ENCODE results near the gene DGKI. TPM values are rescaled to one million over a fixed set of nuclear protein-coding genes. Genes with fewer than 3 reads are reported as not detected.

DGKI gene
- total RNA-seq, 1 experiment from 2014 or later = 4.0 TPM

DNA sequence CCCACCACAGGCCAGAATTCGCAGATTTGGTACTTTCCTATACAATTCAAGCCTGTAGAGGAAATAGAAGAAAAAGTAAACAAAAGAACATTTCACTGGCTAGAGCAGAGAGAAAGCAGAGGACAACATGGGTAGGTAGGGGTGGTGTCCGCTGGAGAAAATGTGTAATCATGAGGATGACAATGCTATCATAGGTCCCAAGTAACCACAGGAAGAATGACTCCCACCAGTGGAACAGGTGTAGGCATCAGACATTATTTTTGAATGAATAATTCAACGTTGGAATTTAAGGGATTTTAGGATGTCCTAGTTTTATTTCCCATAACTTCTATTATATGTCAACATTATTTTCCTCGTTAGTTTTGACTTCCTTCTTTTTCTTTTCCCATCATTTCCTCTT lies 248.9 kb downstream of the DGKI start:
- DNase-seq (ENCODE audit: low read depth) = no peak

DNA sequence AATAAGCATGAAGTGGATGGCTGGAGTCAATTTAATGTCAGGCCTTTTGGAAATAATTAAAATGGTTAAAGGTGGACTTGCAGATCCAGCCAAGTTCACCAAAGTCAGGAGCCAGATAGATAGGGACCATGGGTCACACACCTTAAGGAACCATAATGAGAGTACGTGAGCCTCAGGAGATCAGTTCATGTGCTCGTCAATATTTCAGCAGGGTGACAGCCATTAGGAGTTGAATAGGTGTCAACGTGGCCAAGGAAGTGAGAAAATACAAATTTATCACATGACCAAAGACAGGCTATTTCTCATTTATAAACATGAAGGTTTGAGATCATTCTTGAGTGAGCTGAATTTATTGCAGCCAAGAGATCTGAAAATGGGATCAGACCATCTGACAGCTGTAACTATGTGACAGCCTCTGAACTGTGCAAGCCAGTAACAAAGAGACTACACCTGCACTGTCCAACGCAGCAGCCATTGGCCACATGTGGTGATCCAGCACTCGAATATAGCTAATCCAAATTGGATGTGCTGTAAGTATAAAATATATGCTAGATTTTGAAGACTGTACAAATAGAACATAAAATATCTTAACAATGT lies 253.6 kb downstream of the DGKI start:
- DNase-seq (ENCODE audit: low read depth) = no peak

DNA sequence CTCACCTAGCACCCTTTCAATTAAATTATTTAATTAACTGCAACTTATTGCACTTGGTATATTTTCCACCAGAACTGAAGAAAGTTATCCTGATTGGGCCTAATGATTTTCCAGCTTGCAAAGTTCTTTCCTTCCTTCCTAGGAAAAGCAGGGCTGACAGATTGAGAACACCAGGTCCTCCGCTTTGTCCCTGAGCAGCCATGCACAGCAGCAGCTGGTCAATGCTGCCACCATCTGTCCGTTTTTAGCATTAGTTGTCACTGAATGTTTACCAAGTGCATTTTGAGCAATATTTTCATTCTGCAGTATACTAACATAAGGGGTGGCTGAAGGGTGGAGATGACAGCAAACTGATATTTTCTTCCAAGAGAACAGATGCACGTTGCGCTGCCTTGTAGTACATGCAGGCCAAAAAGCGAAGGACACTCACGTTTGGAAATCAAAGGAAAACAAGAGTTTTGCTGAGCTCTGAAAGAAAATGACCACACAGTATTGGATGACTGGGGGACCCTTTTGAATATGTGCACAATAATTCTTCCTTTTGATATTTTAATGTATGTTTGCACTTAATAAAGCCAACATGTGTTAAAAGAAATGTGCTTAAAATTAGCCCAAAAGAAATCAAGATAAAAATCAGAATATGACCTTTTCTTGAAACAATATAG lies 254.4 kb downstream of the DGKI start:
- DNase-seq (ENCODE audit: low read depth) = peak; percentile 75

DNA sequence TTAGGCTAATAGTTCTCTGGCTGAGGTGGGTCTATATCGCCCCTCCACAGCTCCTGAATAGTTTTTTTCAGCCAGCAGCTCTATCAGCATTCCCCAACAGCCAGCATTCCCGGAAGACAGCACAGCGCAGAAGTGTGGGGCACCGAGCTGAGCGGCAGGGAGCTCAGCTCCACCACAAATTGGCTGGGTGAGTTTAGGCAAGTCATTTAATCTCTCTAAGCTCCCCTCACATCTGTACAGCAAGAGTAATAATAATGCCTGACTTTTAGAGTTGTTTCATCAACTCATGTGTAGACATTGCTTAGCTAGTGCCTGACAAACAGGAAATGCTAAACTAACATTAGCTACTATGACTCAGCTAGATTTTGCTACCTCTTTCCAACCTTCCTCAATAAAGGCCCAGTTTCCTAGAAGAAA lies 255.3 kb downstream of the DGKI start:
- DNase-seq (ENCODE audit: low read depth) = peak; percentile 55

DNA sequence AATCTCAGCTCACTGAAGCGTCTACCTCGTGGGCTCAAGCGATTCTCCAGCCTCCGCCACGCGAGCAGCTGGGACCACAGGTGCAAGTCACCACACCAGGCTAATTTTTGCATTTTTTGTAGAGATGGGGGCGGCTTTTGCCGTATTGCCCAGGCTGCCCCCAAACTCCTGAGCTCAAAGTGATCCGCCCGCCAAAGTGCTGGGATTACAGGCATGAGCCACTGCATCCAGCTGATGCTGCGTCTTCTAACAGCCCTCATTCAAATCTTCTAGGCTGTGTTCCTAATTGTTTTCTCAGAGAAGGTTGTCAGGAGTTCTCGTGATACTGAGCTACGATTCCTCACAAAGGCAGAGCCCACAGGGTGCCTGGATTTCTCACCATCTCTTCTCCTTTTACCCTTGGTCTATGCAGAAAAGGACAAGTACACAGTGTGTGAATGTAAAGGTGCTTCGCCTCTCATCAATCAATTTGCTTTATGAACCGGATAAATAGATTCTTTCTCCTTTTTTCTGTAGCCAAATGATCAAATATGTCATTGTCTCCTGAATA lies 255.9 kb downstream of the DGKI start:
- no peak for DNase-seq (ENCODE audit: low read depth)

DNA sequence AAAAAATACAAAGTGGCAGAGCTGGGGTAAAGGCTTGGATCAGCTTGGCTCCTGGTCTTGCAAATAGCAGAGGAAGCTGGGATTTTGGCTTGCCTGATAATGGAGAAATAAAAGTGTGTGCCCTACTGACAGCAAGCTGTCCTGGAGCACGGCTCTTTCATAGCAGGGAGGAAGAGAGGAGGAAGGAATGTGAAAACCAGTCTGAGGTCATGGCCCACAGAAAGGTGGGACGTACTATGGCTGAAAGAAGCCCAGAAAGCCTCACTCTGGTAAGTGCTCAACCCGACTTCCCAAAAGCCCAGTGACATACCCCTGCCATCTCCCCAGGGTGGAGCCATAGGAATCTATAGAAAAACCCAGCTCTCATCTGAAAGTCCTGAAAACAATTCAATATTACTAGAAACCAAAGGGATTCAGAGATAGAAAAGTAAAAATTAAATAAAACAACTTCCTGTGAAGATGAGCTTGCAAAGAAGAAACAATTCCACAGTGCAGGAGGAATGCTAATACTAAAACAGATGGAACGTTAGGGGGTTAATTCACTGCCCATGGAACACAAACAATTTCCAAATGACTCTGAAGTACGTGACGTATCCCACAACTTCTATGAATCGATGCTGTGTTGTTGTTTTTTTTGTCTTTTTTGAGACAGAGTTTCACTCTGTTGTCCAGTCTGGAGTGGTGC lies 256.6 kb downstream of the DGKI start:
- no peak for DNase-seq (ENCODE audit: low read depth)

DNA sequence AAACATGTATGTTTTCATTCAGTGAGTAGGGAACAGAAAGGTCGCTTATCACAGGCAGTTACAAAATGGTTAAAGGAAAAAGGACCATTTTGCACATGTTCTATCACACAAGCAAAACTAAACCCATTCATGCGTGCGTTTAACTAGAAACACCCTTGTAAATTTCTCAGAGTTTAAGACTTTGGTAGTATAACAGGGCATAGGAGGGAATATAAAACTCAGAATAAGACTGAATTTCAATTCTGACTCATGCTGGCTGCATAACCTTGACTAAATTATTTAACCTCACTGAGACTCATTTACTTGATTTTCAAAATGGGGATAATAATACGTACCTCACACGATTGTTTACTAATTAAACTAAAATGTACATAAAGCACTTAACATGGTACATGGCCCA lies 259.4 kb downstream of the DGKI start:
- DNase-seq (ENCODE audit: low read depth) = no peak

DNA sequence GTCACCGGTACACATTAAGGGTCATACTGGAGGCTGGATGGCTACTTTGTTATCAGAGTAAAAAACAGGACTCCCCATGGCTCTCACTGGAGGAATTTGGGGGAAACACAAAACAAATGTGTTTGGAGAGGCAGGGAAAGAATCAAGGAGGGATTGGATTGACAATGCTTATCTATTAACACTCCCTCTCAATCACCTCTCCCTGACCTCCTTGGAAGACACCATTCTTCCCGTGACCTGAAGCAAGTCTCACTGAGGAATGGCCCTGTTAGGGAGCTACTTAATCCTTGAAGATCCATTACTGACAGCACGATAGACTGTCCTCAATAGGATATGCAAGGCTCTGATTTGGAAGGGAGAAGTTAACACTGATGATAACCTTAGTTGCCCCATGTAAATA lies 261.2 kb downstream of the DGKI start:
- DNase-seq (ENCODE audit: low read depth) = no peak

DNA sequence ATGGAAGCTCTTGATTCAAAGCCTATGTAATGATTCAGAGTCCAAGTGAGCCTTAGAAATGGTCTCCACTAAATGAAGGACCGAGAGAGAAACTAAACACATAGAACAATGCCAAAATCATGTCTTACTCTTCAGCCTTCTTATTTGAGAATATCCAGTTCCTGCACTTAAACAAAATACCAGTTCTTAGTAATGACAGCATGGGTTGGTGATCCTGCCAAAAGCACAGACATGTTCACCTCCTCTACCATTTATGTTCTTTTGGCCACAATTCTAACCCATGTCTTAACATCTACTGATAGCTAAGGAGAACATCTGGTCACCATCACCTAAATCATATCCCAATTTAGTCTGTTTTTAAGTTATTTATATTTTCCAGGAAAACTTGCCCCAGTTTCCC lies 263.6 kb downstream of the DGKI start:
- no peak for DNase-seq (ENCODE audit: low read depth)

DNA sequence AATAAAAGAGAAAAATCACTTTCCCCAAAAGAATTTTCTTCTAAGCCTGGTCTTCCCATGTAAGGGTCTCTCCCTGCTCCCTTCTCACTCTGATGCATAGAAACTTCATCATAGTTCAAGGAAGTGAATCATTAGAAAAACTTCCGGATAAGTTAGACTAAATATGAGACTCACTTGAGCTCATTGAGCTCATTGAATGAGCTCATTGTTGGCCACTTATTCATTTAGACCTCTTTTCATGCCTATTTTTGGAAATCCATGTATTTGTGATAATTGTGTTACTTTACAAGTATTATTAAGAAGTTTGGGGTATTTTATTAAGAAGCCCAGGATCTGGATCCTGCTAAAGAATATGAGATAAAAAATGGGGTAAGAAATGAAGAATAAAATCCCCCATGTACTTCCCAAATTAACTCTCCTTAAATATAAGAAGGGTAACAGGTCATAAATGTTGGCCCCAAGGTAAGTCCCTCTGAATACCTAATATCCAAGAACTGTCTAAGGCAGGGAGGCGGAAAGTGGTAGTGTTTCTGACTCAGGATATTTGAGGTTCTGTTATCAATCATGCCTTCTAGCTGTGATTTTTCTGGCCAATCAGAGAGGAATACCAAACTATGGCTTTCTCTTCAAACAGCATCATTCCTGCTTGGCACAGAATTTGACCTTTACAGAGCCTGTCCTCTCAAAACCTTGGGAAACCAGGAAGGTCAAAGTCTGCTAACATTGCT lies 266.7 kb downstream of the DGKI start:
- peak; percentile 86 for DNase-seq (ENCODE audit: low read depth)

DNA sequence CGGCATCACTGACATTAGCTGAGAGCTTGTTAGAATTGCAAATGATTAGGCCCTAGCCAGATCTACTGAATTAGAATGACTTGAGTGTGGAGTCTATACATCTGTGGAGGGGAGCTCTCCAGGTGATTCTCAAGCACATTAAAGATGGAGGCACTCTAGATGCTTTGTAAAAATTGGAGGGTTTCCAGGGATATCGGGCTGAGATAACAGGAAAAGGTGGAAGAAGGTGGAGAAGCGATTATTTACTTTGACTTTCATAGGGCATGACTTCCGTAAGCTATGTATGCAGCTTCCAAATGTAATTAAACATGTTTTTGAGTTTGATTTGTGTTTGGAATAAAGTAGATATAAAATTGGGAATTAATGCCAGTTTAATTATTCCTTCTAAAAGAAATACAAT lies 268.2 kb downstream of the DGKI start:
- no peak for DNase-seq (ENCODE audit: low read depth)

DNA sequence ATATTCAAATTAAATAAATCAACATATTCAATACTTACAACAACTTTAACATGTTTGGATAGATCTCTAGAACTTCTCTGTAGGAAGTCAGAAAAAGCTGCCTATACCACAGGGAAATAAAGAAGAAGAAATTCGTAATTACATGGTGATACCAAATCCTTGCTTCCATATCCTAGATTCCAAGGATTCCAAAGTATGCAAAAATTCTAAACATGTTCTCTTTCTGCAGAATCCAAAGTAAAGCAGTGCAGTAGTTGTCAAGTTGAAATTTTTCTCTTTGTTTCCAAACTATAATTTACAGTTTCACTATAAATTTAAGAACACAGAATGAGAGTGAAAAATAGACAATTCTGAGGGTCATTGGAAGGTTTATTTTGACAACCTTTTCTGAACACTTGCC lies 269.6 kb downstream of the DGKI start:
- no peak for DNase-seq (ENCODE audit: low read depth)

DNA sequence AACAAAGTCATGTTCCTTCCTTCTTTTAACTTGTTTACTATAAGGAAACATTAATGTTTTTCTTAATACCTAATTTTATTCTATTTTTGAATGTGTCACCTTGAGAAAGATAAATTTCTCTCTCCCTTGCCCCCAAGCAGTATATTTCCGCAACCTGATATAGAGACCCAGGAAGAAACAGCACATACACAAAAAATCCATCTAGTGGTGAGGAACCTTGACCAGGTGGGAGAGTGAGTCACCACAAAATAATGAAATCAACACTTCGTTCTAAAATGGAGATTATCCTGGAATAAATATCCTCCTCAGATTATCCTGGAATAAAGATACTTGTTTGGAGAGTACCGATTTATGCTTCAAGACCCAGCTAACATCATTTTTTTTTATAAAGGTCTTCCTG lies 270.3 kb downstream of the DGKI start:
- no peak for DNase-seq (ENCODE audit: low read depth)

DNA sequence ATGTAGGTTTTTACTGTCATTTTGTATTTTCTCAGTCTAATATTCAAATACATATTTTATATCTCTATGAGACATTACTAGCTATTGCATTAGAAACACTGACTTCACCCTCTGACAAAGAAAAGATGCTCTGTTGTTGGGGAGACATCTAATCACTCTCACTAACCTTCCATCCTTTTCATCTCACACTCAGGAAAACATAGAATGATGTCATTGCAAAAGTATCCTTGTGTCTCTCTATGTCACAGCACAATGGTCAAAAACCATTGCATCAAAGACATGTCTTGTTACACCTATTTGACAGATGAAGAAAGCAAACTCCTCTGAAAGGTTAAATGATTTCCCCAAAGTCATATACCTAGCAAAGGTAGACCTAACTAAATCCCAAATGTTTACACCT lies 272.0 kb downstream of the DGKI start:
- DNase-seq (ENCODE audit: low read depth) = no peak

DNA sequence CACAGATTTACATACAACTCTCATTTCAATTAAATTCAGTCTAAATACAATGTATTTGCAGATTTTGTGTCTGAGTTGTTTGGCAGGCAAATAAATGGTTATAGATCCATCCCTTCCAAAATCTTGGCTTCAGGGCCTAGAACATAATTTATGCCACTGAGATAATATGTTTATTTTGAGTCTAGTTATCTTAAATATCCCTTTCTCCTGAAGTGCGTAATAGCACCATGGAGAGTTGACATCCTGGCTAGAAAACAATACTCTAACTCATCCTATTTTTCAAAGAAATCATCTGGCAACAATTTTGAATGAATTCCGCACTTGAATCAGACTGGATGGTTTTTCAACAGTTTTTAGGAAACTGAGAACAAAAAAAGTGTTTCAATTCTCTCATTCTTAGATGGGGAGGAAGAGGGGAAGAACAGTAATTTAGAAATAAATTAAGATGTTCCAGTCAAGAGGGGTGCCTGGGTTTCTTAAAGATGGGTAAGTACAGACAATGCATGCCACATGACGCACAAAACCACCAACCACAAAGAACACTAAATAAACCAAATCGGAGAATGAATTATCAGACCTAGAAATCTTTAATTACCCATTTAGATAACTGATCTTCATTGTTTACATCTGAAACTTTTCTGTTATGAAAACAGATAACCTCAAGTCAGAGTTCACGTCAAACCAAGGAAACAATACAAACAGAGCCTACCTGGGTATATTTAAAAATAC lies 274.6 kb downstream of the DGKI start:
- peak; percentile 67 for DNase-seq (ENCODE audit: low read depth)

DNA sequence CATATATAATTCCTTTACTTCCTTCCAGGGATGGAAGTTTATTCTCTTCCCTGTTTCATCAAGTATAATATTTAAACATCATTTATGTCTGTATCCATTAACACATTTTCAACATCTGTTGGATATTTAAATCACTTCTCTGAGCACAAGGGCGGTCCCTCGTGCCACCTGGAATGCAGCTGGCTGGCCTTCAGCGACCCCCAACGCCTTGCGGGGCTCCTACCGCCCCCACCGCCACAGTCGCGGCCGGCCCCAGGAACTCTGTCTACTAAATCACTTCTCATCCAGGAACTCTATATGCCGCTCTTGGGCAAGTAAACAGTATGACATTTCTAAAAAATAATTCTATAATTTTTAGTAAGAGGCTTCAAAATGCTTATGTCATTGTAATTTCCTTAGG lies 282.1 kb downstream of the DGKI start:
- DNase-seq (ENCODE audit: low read depth) = no peak

DNA sequence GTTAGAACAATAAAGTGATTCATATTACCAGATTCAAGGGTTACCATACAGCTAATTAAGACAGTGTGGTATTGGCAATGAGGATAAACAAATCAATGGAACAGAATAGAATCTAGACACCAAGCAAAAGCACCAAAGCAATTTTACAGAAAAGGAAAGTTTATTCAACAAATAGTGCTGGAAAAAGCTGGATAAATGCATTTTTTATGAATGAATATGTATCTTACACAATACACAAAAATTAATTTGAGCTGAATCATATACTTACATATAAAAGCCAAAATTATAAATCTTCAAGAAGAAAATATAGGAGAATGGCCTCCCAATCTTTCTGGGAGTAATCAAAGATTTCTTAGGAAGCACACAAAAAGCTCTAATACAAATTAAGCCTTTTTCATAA lies 282.8 kb downstream of the DGKI start:
- no peak for DNase-seq (ENCODE audit: low read depth)

DNA sequence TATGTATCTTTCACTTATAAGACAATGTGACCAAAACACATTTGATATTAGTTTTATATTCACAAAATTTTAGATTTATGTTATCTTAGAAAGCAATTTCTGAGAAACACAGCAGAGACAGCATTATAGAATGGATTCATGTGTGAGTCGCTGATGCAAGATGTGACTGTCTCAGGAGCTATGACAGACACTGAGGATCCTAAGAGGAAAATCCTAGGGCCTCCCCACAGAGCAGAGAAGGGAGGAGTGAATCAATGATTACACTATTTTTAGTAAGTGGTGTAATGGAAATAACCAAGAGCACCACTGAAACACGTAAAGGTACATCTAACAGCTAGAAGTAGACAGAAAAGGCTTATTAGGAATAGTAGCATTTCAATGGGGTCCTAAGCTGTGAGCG lies 299.3 kb downstream of the DGKI start:
- no peak for DNase-seq (ENCODE audit: low read depth)

DNA sequence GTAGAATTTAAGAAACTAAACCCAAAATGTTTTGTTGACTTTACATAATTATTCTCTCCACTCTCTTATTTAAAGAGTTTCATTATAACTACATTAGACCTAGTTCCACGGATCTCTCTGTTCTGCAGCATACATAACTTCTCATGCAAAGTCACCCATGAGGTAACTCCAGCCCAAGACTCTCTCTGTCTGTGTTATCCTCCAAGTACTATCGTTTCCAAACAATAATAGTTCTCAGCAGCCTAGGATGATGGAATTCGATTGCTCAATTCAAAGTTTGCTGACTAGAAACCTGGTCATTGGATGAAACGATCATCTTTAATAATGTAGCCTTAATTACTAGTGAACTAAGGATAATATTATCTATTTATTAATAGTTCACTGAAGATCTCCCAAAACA lies 300.1 kb downstream of the DGKI start:
- peak; percentile 15 for DNase-seq (ENCODE audit: low read depth)

DNA sequence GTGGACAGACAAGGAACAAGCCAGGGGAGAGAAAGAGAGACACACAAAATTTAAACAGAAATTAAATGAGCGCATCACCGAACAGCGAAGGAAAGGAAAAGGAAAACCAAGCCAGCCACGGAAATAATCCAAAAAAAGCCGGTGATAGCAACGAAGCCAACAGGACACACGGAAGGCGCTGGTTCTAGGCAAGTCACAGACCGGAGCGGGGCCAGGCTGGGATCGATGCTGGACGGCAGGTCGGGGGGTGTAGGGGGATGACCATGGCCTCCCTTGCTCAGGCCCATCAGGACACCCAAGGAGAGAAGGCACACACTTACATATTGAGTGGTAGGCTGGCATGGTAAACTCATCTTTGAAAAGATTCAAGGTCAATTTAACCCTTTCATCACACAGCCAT lies 300.8 kb downstream of the DGKI start:
- peak; percentile 32 for DNase-seq (ENCODE audit: low read depth)

DNA sequence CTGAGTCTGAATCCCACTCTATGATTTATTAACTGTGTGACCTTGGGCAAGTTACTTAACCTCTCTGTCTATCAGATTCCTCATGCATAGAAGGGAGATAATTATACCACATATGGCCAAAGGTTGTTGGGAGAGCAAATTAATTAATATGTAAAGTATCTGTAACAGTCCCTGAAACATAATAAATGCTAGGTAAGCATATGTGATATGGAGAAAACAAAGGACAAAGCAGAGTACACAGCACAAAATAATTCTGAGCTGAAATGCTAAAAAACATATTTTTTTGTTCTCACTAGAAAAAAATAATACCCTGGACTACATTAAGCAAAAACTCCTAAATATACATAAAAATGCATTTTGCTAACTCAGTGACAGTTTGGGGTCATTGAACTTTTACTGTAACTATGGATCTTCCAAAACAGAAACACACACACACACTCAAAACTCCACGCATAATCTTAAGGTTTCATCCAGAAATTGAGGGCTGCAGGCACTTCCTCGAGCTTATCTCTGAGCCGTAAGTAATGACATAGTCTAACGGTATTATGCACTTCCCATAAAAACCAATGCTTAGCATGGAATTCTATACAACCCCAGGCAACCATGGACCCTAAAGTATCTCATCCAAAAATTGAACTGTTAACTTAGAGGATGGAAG lies 301.6 kb downstream of the DGKI start:
- peak; percentile 54 for DNase-seq (ENCODE audit: low read depth)

Measured in RPMI7951 (cell line).